ENCODE data around the gene RNF225.
A peak's percentile ranks its signal among the peaks of the same experiment; 100 is the strongest.

DNA sequence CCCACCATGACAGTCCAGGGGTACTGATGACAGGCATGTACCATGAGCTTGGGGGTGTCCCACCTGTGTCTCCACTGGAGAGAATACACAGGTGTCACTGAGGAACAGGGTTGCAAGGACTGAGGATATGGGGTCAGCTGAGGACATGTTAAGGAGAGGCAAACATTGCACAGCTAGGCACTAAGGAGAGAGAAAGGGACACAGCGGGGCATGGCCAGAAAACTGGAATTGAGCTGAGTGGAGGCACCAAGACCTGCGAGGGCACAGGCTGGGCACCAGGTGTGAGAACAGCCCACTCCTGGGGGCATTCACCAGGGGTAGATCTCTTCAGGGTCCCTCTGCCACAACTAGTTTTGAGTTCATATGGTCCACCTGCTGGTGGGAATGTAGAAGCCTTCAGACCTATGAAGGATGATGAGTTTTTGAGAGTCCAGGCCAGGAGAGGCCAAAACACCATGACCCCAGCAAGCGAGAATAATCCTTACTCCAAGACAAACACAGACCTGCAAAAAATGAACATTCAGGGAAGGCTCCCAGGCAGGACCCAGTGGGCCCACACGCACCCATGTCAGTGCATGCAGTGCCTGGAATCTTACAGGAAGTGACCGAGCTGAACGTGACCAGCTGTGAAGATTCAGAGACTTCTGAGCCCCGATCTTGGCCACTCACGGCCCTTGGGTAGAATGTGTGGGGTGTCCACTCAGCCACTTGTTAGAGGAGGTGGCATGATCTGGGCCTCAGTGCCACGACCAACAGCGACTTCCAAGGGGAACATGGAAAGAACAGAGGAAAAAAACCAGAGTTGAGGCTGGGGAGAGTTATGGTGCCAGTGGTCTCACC, 11.6 kb downstream of the RNF225 start:
- TF ChIP-seq GABPA (IDR thresholded peaks at IDR 0.05; ENCODE audit: low read depth) (no peak), YY1 (IDR thresholded peaks at IDR 0.05; ENCODE audit: low read depth, low read length) (no peak), TCF7 (IDR thresholded peaks at IDR 0.05; ENCODE audit: borderline replicate concordance) (no peak), PML (IDR thresholded peaks at IDR 0.05; ENCODE audit: low read length) (no peak; the same call in 1 of the 2 replicates), ZNF24 (IDR thresholded peaks at IDR 0.05) (no peak), HDAC6 (IDR thresholded peaks at IDR 0.05; ENCODE audit: unreplicated experiment) (no peak), EP300 (IDR thresholded peaks at IDR 0.05; ENCODE audit: borderline replicate concordance in 1 of 2, control insufficient read depth in 1 of 2, low read depth in 2 of 2, low read length in 2 of 2) (no peak), POLR2A (IDR thresholded peaks at IDR 0.05; ENCODE audit: low read depth, low read length) (no peak), JUNB (IDR thresholded peaks at IDR 0.05) (no peak), CHD2 (IDR thresholded peaks at IDR 0.05; ENCODE audit: borderline replicate concordance, low read depth, low read length) (no peak), MXI1 (IDR thresholded peaks at IDR 0.05; ENCODE audit: low read depth, low read length) (no peak)
- TF ChIP-seq, protein P1, sequence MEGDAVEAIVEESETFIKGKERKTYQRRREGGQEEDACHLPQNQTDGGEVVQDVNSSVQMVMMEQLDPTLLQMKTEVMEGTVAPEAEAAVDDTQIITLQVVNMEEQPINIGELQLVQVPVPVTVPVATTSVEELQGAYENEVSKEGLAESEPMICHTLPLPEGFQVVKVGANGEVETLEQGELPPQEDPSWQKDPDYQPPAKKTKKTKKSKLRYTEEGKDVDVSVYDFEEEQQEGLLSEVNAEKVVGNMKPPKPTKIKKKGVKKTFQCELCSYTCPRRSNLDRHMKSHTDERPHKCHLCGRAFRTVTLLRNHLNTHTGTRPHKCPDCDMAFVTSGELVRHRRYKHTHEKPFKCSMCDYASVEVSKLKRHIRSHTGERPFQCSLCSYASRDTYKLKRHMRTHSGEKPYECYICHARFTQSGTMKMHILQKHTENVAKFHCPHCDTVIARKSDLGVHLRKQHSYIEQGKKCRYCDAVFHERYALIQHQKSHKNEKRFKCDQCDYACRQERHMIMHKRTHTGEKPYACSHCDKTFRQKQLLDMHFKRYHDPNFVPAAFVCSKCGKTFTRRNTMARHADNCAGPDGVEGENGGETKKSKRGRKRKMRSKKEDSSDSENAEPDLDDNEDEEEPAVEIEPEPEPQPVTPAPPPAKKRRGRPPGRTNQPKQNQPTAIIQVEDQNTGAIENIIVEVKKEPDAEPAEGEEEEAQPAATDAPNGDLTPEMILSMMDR (IDR thresholded peaks at IDR 0.05 in 2 of 3, conservative IDR thresholded peaks at IDR 0.05 in 1 of 3; ENCODE audit: control insufficient read depth in 2 of 3, extremely low read depth in 1 of 3, insufficient read depth in 1 of 3, low read depth in 3 of 3, low read length in 3 of 3) = peak in 2 of 3 experiments; percentile 13 to 36; a peak in 2 of 6 replicates
